GM12864 (cell line): ENCODE data around the gene NCF4.

Source experiments
- DNase-seq: peaks from one replicate; pipeline ENCODE4 v3.0.0-alpha.2; 2011; ENCODE audit warnings: low read depth
- H3K4me3 ChIP-seq: 2 replicates; pipeline ENCODE4 v1.5.1; 2011; ENCODE audit warnings: mild to moderate bottlenecking, low read depth, low read length, control low read depth
- TF ChIP-seq, protein P1 (sequence below): IDR thresholded peaks from 2 replicates; pipeline ENCODE4 v1.5.1; 2011; ENCODE audit warnings: low read depth, mild to moderate bottlenecking, moderate library complexity, low read length, control low read depth, inconsistent platforms; ENCODE audit errors: missing control alignments

The NCF4 gene

DNA sequence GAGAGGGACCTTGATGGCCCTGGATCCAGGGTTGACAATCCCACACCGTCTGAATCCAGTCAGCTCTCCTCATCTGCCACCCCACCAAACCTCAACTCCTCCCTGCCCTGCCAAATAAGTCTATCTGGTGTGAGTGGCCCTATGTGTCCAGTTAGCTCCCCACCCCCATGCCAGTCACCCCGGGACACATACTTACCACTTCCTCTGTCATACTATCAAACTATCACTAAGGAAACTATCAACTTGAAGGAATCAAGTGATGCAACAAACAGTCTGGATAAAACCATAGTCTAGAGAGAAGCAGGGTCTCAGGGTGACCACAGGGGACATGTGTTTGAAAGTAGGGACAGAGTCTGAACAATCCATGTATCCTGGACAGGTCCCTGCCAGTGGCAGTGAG is 39.4 kb downstream of the NCF4 start:
- DNase-seq: no peak
- no peak overlapping the region for H3K4me3 ChIP-seq

GRCh38 chr22:36900880-36901279 is 40.1 kb downstream of the NCF4 start:
- no peak for DNase-seq
- TF ChIP-seq, protein P1, sequence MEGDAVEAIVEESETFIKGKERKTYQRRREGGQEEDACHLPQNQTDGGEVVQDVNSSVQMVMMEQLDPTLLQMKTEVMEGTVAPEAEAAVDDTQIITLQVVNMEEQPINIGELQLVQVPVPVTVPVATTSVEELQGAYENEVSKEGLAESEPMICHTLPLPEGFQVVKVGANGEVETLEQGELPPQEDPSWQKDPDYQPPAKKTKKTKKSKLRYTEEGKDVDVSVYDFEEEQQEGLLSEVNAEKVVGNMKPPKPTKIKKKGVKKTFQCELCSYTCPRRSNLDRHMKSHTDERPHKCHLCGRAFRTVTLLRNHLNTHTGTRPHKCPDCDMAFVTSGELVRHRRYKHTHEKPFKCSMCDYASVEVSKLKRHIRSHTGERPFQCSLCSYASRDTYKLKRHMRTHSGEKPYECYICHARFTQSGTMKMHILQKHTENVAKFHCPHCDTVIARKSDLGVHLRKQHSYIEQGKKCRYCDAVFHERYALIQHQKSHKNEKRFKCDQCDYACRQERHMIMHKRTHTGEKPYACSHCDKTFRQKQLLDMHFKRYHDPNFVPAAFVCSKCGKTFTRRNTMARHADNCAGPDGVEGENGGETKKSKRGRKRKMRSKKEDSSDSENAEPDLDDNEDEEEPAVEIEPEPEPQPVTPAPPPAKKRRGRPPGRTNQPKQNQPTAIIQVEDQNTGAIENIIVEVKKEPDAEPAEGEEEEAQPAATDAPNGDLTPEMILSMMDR: no peak
- H3K4me3 ChIP-seq: no peak overlapping the region

More for the DNA sequence above, 39.4 kb downstream of the NCF4 start:
- TF ChIP-seq, protein P1: no peak

DNA sequence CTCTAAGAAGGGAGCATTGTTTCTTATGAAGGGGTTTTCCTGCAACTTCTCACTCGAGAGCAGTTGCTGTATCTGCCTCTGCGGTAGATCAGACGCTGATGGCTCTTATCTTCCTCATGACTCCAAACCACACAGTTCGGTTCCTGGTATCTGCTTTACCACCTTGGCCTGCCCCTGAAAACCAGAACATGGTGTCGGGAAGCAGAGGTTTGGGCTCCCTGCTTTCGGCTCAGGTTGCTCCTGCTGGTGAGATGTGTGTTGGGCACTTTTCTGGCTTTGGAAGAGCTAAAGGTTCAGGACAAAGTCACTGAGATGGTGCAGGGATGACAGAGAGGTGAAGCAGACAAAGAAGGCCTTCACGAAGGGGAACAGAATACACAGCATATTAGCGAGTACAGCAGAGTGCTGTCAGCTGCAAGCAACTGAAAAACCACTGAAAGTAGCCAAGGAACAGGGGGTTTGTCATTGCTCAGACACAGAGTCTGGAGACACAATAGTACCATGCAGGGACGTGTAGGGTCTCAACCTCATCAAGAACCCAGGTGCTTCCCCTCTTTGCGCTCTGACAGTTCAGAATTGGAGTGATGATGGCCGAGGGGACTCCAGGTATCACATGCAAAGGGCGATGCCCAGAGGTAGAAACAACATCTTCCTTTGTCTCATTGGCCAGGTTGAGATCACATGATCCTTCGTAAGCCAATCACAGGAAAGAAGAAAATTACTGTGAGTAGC is 40.8 kb downstream of the NCF4 start:
- peak; percentile 70 for DNase-seq
- no peak overlapping the region; the same call in 1 of the 2 replicates for H3K4me3 ChIP-seq
- TF ChIP-seq, protein P1: no peak

DNA sequence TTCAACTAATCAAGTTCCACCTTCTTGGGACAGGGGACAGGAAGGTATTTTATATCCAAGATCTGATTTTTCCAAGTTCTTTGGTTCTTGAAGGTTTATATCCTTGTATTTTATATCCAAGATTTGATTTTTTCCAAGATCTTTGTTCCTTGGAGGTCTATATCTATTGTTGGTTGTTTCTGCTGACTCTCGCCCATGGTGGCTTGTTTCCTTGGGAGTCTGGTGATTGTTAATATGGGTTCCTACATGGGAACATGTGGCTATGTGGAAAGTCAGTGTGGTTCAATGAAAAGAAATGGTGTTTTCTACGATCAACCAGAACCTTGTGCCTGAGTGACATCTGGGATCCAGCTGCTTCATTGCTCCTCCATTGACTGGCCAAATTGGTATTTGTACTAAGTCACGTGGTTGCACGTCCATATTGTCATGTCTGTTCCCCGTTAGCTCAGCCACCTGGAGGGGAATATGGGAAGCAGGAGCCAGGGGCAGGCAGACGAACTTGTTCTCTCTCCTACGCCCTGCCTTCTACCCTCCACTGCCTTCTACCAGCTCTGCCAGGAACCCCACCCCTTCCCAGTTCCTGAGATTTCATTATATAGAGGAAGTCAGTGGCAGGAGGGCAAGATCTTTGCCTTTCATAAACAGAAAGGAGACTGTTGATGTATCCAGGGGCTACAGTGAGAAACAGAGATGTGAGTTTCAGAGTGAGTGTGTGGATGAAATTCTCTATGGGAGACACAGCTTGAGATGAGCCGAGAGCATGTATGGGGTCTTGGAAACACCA is 41.5 kb downstream of the NCF4 start:
- TF ChIP-seq, protein P1: no peak
- H3K4me3 ChIP-seq: no peak overlapping the region
- DNase-seq: no peak

- TF ChIP-seq, protein P1: peak; percentile 24
- no peak for DNase-seq
- H3K4me3 ChIP-seq: no peak overlapping the region
These were observed 43.6 kb downstream of the NCF4 start for GRCh38 chr22:36904260-36904880.

DNA sequence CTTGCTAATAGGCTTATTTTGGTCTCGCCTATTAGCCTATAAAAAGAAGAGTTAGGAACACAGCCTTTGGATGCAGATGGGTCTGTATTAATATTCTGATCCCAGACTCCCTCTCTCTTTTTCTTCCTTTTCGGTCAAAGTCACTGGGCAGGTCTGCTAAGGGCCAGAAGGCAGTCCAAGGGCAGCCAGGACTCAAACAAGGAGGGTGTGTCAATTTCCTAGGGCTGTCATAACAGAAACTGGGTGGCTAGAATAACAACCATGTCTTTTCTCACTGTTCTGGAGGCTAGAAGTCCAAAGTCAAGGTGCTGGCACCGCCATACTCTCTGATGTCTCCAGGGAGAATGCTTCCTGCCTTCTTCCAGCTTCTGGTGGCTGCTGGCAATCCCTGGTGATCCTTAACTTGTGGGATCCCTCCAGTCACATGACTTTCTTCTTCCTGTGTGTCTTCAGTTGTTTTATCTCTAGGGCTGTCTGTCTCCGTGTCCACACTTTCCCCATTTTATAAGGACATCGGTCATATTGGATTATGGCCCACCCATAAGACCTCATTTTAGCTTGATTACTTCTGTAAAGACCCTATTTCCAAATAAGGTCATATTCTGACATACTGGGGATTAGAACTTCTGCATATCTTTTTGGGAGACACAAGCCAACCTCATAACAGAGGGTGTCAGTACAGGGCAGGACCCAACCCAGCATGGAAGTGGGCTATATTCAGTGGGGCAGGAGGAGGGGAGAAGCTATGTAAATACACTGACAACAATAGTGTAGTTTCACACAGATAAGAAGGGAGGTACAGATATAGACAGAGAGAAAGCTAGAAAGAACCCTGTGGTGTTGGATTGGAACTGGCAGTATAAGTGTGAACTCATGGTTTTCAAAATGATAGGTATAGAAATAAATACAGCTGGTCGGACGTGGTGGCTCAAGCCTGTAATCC is 46.7 kb downstream of the NCF4 start:
- DNase-seq: no peak
- TF ChIP-seq, protein P1: no peak
- H3K4me3 ChIP-seq: no peak overlapping the region
